ENCODE measurements around the gene MPC1L.

DNA sequence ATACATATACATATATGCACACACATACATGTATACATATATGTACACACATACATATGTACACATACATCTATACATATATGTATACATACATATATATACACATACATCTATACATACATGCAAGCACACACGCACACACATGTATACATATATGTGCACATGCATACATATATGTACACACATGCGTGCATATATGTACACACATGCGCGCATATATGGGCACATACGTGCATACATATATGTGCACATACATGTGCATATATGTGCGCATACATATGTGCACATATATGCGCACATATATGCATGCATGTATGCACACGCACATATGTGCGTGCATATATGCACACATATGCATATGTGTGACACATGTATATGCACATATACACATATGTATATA is 7.3 kb upstream of the MPC1L start:
- TF ChIP-seq RCOR1 (IDR thresholded peaks at IDR 0.05; ENCODE audit: low read length): no peak
- TF ChIP-seq JUND (IDR thresholded peaks at IDR 0.05): no peak
- TF ChIP-seq, protein P1, sequence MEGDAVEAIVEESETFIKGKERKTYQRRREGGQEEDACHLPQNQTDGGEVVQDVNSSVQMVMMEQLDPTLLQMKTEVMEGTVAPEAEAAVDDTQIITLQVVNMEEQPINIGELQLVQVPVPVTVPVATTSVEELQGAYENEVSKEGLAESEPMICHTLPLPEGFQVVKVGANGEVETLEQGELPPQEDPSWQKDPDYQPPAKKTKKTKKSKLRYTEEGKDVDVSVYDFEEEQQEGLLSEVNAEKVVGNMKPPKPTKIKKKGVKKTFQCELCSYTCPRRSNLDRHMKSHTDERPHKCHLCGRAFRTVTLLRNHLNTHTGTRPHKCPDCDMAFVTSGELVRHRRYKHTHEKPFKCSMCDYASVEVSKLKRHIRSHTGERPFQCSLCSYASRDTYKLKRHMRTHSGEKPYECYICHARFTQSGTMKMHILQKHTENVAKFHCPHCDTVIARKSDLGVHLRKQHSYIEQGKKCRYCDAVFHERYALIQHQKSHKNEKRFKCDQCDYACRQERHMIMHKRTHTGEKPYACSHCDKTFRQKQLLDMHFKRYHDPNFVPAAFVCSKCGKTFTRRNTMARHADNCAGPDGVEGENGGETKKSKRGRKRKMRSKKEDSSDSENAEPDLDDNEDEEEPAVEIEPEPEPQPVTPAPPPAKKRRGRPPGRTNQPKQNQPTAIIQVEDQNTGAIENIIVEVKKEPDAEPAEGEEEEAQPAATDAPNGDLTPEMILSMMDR (IDR thresholded peaks at IDR 0.05): no peak
- no peak for TF ChIP-seq POLR2AphosphoS5 (IDR thresholded peaks at IDR 0.05; ENCODE audit: low read depth, low read length)
- no peak for TF ChIP-seq CHD2 (IDR thresholded peaks at IDR 0.05; ENCODE audit: low read length, partially characterized antibody)
- TF ChIP-seq EZH2phosphoT487 (IDR thresholded peaks at IDR 0.05; ENCODE audit: borderline replicate concordance, low read depth): no peak
- no peak for TF ChIP-seq NFIC (IDR thresholded peaks at IDR 0.05; ENCODE audit: borderline replicate concordance)
